ENCODE data around the gene USHBP1. TPM values are rescaled to one million over a fixed set of nuclear protein-coding genes. Genes with fewer than 3 reads are reported as not detected.

Gene USHBP1
- total RNA-seq, 1 donor from 2014 or later, result 0.64 TPM

DNA sequence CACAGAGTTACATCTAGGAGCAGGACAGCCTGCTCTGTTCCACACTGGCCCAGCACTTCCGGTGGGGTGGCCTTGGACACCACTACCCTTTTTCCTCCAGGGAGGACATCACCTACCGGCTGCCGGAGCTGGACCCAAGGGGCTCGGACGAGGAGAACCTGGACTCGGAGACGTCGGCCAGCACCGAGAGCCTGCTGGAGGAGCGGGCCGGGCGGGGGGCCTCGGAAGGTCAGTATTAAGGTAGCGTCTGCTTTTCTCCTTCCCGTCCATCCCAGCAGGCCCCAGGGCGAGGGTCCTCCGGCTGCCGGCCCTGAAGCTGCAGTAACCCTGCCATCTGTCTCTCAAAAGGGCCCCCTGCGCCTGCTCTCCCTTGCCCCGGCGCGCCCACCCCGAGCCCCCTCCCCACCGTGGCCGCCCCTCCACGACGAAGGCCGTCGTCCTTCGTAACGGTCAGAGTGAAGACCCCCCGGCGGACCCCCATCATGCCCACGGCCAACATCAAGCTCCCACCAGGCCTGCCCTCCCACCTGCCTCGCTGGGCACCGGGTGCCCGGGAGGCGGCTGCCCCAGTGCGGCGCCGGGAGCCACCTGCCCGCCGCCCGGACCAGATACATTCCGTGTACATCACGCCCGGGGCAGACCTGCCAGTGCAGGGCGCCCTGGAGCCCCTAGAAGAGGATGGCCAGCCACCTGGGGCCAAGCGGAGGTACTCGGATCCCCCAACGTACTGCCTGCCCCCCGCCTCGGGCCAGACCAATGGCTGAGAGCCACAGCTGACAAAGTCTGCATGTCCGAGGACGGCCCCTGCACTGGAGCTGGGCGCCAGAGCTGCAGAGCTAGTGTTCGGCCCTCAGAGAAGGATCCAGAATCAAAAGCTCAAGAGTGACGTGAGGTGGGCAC, 52.7 kb downstream of the USHBP1 start:
- no peak for ATAC-seq

DNA sequence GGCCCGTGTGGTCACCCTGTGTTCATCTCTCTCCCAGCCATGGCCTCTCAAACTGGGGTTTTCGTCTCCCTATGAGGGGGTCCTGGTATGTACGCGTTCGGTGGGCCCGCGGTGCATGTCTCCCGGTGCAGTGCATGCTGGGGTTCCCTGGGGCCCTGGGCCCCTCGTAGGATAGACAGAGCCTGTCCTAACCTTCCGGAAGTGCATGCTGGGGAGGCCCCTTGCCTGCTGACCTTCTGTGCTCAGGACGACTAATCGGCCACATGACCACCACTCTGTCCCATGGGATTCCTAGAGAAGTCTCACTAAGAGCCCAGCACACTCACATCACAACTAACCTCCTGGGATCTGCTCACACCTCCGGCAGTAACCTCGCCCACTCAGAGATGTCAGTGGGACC, 54.2 kb downstream of the USHBP1 start:
- no peak for ATAC-seq

DNA sequence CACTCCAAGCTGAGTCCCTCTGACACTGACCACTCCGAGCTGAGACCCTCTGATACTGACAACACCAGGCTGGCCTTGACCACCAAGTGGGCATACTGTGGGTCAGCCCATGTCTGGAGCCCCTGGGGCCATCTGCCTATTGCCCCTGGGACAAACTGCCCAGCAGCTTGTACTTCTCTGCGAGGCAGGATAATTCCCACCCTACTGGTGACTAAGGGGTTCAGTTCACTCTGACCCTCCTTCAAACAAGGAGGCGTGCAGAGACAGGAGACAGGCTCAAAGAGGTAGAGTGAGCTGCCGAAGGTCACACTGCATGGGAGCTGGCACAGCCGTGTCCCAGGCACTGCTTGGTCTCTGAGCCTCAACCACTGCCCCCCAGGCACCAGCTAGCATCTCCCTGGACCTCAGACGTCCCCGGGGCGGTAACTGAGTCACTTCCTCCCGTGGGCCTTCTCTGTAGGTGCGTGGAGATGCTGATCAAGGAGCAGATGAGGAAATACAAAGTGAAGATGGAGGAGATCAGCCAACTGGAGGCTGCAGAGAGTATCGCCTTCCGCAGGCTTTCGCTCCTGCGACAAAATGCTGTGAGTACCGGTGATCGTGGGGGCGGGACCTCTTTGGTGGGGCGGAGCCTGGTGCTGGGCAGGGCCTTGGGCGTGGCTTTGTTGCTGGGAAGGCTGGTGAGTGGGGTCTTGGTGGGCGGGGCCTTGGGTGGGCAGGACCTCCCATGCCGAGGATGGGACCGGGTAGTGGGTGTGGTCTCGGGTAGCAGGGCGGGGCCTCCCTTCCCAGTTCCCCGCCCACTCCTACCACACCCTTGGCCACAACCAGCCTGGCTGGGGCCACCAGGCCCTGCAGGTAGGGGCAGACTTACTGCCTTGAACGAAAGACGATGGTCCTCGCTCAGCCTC, 55.2 kb downstream of the USHBP1 start:
- ATAC-seq, result peak; percentile 11

DNA sequence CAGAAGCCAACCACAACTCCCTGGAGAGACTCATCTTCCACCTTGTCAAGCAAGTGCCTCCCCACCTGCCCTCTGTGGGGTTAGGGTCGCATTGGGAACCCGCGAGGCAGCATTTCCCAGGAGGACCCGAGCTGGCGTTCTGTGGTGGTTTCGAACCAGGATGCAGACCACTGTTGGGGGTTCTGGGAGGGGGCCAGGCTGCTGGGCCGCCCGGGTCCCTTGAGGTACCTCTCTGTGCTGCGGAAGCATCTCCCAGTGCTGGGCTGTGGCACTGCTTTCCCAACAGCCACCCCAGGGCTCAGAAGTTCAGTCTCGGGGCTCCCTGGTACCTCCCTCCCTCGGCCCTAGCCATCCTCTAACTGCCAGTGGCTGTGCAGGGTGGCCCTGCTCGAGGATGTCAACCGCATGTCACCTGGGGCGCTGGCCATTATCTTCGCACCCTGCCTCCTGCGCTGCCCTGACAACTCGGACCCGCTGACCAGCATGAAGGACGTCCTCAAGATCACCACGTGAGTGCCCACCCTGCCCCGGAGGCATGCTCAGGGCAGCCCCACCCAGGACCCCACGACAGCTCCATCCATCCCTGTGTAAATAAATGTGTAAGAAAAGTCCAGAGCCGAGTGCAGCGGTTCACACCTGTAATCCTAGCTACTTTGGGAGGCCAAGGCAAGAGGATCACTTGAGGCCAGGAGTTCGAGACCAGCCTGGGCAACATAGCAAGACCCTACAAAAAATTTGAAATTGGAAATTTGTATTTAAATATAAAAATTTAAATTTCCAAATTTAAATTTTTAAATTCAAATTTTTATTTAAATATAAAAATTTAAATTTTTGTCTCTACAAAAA, 57.6 kb downstream of the USHBP1 start:
- no peak for ATAC-seq

GRCh38 chr19:17205237-17206140, 59.1 kb downstream of the USHBP1 start:
- peak; percentile 71 for ATAC-seq

DNA sequence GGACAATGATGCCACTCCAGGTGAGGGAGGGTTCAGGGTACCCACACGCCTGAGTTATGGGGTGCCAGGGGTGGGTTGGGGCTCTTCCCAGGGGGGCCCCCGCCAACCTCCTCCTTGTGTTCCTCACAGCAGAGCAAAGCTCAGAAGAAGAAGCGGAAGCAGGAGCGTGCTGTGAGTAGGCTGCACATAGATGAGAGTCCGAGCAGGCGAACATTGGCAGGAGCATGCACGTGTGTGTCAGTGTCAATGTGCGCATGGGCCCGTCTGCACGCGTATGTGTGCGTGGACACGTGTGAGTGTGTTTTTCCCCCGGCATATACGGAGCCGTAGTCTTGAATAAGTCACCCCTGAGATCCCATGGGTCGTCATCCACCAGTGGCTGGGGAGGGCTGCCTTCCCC, 61.8 kb downstream of the USHBP1 start:
- no peak for ATAC-seq

DNA sequence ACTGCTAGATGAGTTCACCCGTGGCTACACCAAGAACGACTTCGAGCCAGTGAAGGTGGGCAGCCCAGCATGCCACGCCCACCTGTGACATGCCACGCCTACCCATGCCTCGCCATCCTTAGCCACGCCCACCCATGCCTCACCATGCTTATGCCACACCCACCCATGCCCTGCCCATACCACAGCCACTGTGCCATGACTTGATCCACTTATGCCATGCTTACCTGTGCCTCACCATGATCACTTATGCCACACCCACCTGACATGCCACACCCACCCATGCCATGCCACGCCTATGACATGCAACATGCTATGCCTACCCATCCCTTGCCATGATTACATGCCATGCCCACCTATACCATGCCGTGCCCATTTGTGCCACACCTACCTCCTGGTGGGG, 62.3 kb downstream of the USHBP1 start:
- ATAC-seq, result peak; percentile 62

DNA sequence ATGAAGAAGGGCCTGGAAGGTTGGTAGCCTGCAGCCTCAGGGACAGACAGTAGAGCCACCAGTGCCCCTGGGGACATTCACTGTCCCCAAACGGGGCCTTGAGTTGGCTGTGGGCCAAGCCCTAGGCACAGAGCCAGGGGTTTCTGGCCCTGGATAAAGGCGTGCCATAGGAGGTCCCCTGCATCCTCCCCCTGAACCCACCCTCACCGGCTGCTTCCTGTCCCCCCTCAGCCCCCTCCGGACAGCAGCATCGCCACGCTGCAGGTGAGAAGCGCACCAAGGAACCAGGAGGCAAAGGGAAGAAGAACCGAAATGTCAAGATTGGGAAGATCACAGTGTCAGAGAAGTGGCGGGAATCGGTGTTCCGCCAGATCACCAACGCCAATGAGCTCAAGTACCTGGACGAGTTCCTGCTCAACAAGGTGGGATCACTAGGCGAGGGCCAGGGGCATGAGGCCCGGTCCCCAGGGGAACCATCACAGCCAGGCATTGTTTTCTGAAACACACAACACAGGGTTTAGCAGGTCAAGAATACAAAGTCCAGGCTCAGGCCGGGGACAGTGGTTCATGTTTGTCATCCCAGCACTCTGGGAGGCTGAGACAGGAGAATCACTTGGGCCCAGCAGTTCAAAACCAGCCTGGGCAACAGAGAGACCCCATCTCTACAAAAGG, 64.0 kb downstream of the USHBP1 start:
- ATAC-seq, result no peak

Other genes with a start within 250 kb of the USHBP1 start
- gene CPAMD8, start 237.9 kb downstream of the USHBP1 start, total RNA-seq, result 2.0 TPM
- 6.1 TPM for gene HAUS8, start 189.3 kb downstream of the USHBP1 start, total RNA-seq
- 27.4 TPM for gene MYO9B, start 189.0 kb downstream of the USHBP1 start, total RNA-seq
- 21.7 TPM for gene USE1, start 49.4 kb downstream of the USHBP1 start, total RNA-seq
- 13.3 TPM for gene OCEL1, start 38.5 kb downstream of the USHBP1 start, total RNA-seq
- 53.8 TPM for gene NR2F6, start 18.8 kb downstream of the USHBP1 start, total RNA-seq
- 55.8 TPM for gene BABAM1, start 2.7 kb upstream of the USHBP1 start, total RNA-seq
- 0.04 TPM for gene ANKLE1, start 17.2 kb upstream of the USHBP1 start, total RNA-seq
- 2.2 TPM for gene ABHD8, start 38.7 kb upstream of the USHBP1 start, total RNA-seq
- gene MRPL34, start 41.1 kb upstream of the USHBP1 start, total RNA-seq, result 42.6 TPM
- 21.5 TPM for gene DDA1, start 44.8 kb upstream of the USHBP1 start, total RNA-seq
- gene ANO8, start 70.1 kb upstream of the USHBP1 start, total RNA-seq, result 9.9 TPM
- gene GTPBP3, start 72.8 kb upstream of the USHBP1 start, total RNA-seq, result 11.7 TPM
- gene PLVAP, start 112.6 kb upstream of the USHBP1 start, total RNA-seq, result 22.6 TPM
- gene CCDC194, start 129.5 kb upstream of the USHBP1 start, total RNA-seq, result not detected
- gene BST2, start 140.9 kb upstream of the USHBP1 start, total RNA-seq, result 2.8 TPM
- gene MVB12A, start 155.3 kb upstream of the USHBP1 start, total RNA-seq, result 49.9 TPM
- not detected for gene TMEM221, start 183.9 kb upstream of the USHBP1 start, total RNA-seq
- not detected for gene NXNL1, start 196.2 kb upstream of the USHBP1 start, total RNA-seq
- 4.1 TPM for gene SLC27A1, start 205.8 kb upstream of the USHBP1 start, total RNA-seq
- gene PGLS, start 246.9 kb upstream of the USHBP1 start, total RNA-seq, result 104 TPM